Vagina (tissue), 2 donors: Measurements from ENCODE around the gene ENOX2. TPM values are rescaled to one million over a fixed set of nuclear protein-coding genes. Genes with fewer than 3 reads are reported as not detected.
"Not testable (repeated sequence)": the region's sequence is repeated elsewhere in the genome, so short reads cannot be mapped to it uniquely, and the experiment has no call there.

ENCODE experiments used
- DNase-seq, 2 donors: peaks; one replicate each; pipeline ENCODE4 v3.0.0-alpha.2; 2017; ENCODE audit errors: extremely low spot score in 2 of 2
- H3K27ac ChIP-seq: fragments of 200-600 bp; sonication (generic); one replicate; pipeline ENCODE4 v1.5.1; 2019
- H3K27me3 ChIP-seq: fragments of 200-600 bp; sonication (generic); one replicate; pipeline ENCODE4 v1.5.1; 2019
- H3K36me3 ChIP-seq, 2 donors: fragments of 200-600 bp; sonication (generic); one replicate each; pipeline ENCODE4 v1.5.1; 2017 to 2019
- H3K4me1 ChIP-seq: fragments of 200-600 bp; sonication (generic); one replicate; pipeline ENCODE4 v1.5.1; 2019
- H3K4me3 ChIP-seq, 2 donors: fragments of 200-600 bp; sonication (generic); 1 replicate in 1 of 2; 2 replicates in 1 of 2; pipeline ENCODE4 v1.5.1; 2016 to 2019
- H3K9me3 ChIP-seq: fragments of 200-600 bp; sonication (generic); one replicate; pipeline ENCODE4 v1.5.1; 2019
- CTCF ChIP-seq, 3 experiments: fragments of 450-650 bp in 2 of 3; fragments of 200-600 bp in 1 of 3; sonication (generic) in 1 of 3; IDR thresholded peaks; one replicate each; pipeline ENCODE4 v1.5.1; 2017 to 2019; ENCODE audit warnings: antibody characterized with exemption in 3 of 3, mild to moderate bottlenecking in 2 of 3, moderate library complexity in 2 of 3
- POLR2A ChIP-seq, 2 donors: fragments of 450-650 bp; IDR thresholded peaks; one replicate each; pipeline ENCODE4 v1.6.1; 2017; ENCODE audit warnings: antibody characterized with exemption in 2 of 2, mild to moderate bottlenecking in 2 of 2, moderate library complexity in 2 of 2
- POLR2AphosphoS5 ChIP-seq, 2 donors: sonication (generic); formaldehyde crosslinking; IDR thresholded peaks; one replicate each; pipeline ENCODE4 v1.9.0; 2017; ENCODE audit warnings: antibody characterized with exemption in 2 of 2, mild to moderate bottlenecking in 2 of 2, low read depth in 1 of 2; ENCODE audit not compliant: insufficient read depth in 1 of 2
- intact Hi-C: fragments of 100-400 bp; cut with DNase I; formaldehyde crosslinking; loops from one replicate; pipeline ENCODE4 v1.15.1; 2023
- total RNA-seq: library from RNA; depleted of rRNA; stranded (reverse); fragments of >200 nt; gene quantifications from one replicate; pipeline ENCODE4 v1.2.3, GENCODE V29; 2016

The ENOX2 gene
- total RNA-seq, 1 donor from 2014 or later = 8.8 TPM

- intact Hi-C loops = no loop called here
- TF ChIP-seq POLR2AphosphoS5 (IDR thresholded peaks at IDR 0.05; ENCODE audit: insufficient read depth in 1 of 2, low read depth in 1 of 2) = no peak
- TF ChIP-seq CTCF (IDR thresholded peaks at IDR 0.05) = no peak
- no peaks in the 10 kb centered on the region for H3K4me1 ChIP-seq
- DNase-seq = no peak
- H3K4me3 ChIP-seq = no peak overlapping the region
- no peaks in the 10 kb centered on the region for H3K9me3 ChIP-seq
- H3K27ac ChIP-seq = no peak overlapping the region
- no peaks in the 10 kb centered on the region for H3K36me3 ChIP-seq
- H3K27me3 ChIP-seq = no peaks in the 10 kb centered on the region
These were observed 188.3 kb downstream of the ENOX2 start for GRCh38 chrX:130714665-130715064.

- H3K4me1 ChIP-seq = no peaks in the 10 kb centered on the region
- no peaks in the 10 kb centered on the region for H3K9me3 ChIP-seq
- H3K4me3 ChIP-seq = no peak overlapping the region
- intact Hi-C loops = no loop called here
- TF ChIP-seq POLR2A (IDR thresholded peaks at IDR 0.05) = no peak
- no peak for TF ChIP-seq CTCF (IDR thresholded peaks at IDR 0.05)
- TF ChIP-seq POLR2AphosphoS5 (IDR thresholded peaks at IDR 0.05; ENCODE audit: insufficient read depth in 1 of 2, low read depth in 1 of 2) = no peak
- no peaks in the 10 kb centered on the region for H3K27me3 ChIP-seq
- H3K36me3 ChIP-seq = no peaks in the 10 kb centered on the region
- DNase-seq = no peak
- no peak overlapping the region for H3K27ac ChIP-seq
These were observed 188.9 kb downstream of the ENOX2 start for GRCh38 chrX:130714135-130714534.

- H3K27me3 ChIP-seq, H3K4me1 ChIP-seq, H3K4me3 ChIP-seq, H3K9me3 ChIP-seq, H3K27ac ChIP-seq, intact Hi-C loops, DNase-seq, H3K36me3 ChIP-seq: not testable (repeated sequence)
These were observed 193.8 kb downstream of the ENOX2 start for GRCh38 chrX:130709178-130709577.

- intact Hi-C loops = no loop called here
- DNase-seq = no peak
- Histone ChIP-seq H3K4me1 (no peaks in the 10 kb centered on the region), H3K9me3 (no peaks in the 10 kb centered on the region), H3K27ac (no peak overlapping the region), H3K27me3 (no peaks in the 10 kb centered on the region), H3K36me3 (no peaks in the 10 kb centered on the region), H3K4me3 (no peak overlapping the region)
- TF ChIP-seq POLR2AphosphoS5 (IDR thresholded peaks at IDR 0.05; ENCODE audit: insufficient read depth in 1 of 2, low read depth in 1 of 2) = no peak
- no peak for TF ChIP-seq POLR2A (IDR thresholded peaks at IDR 0.05)
- no peak for TF ChIP-seq CTCF (IDR thresholded peaks at IDR 0.05)
These were observed 197.4 kb downstream of the ENOX2 start for GRCh38 chrX:130705591-130705990.

- no peak overlapping the region for H3K4me3 ChIP-seq
- intact Hi-C loops = no loop called here
- no peaks in the 10 kb centered on the region for H3K36me3 ChIP-seq
- no peak overlapping the region for H3K27ac ChIP-seq
- H3K4me1 ChIP-seq = no peaks in the 10 kb centered on the region
- no peak for TF ChIP-seq POLR2A (IDR thresholded peaks at IDR 0.05)
- TF ChIP-seq POLR2AphosphoS5 (IDR thresholded peaks at IDR 0.05; ENCODE audit: insufficient read depth in 1 of 2, low read depth in 1 of 2) = no peak
- no peak for TF ChIP-seq CTCF (IDR thresholded peaks at IDR 0.05)
- DNase-seq = no peak
- no peaks in the 10 kb centered on the region for H3K9me3 ChIP-seq
- H3K27me3 ChIP-seq = no peaks in the 10 kb centered on the region
These were observed 198.7 kb downstream of the ENOX2 start for GRCh38 chrX:130704053-130705038.
